HepG2 (cell line): Measurements from ENCODE around the gene TIMM17B.
A peak's percentile ranks its signal among the peaks of the same experiment; 100 is the strongest.

Experiments used
- ADNP ChIP-seq: sonication (generic); formaldehyde crosslinking; IDR thresholded peaks from 2 replicates; pipeline ENCODE4 v1.4.0; 2020; ENCODE audit warnings: missing genetic modification reagents
- CTCF ChIP-seq: sonication (generic); formaldehyde crosslinking; IDR thresholded peaks from 2 replicates; pipeline ENCODE4 v1.5.0; 2020; ENCODE audit warnings: mild to moderate bottlenecking, missing genetic modification reagents, moderate library complexity
- TCF7 ChIP-seq: sonication (generic); IDR thresholded peaks from 2 replicates; pipeline ENCODE4 v1.6.1; 2016; ENCODE audit warnings: antibody characterized with exemption, low read depth
- ZBTB33 ChIP-seq: sonication (generic); formaldehyde crosslinking; IDR thresholded peaks from 2 replicates; pipeline ENCODE4 v1.4.0; 2020; ENCODE audit warnings: missing genetic modification reagents
- ZNF512B ChIP-seq: sonication (generic); formaldehyde crosslinking; IDR thresholded peaks from 2 replicates; pipeline ENCODE4 v1.5.1; 2020; ENCODE audit warnings: missing genetic modification reagents, mild to moderate bottlenecking, borderline replicate concordance
- ZNF567 ChIP-seq: sonication (generic); formaldehyde crosslinking; IDR thresholded peaks from 2 replicates; pipeline ENCODE4 v1.8.1; 2023; ENCODE audit warnings: mild to moderate bottlenecking, missing genetic modification reagents, borderline replicate concordance

GRCh38 chrX:48908600-48908999, 11.0 kb upstream of the TIMM17B start:
- peak; percentile 75 for TF ChIP-seq TCF7
- TF ChIP-seq ADNP (CRISPR knock-in tag): no peak
- no peak for TF ChIP-seq CTCF (CRISPR knock-in tag)
- no peak for TF ChIP-seq ZBTB33 (CRISPR knock-in tag)
- no peak for TF ChIP-seq ZNF567
- TF ChIP-seq ZNF512B (CRISPR knock-in tag): no peak
